ENCODE measurements around the gene ATL3.
"Not testable (repeated sequence)": the region's sequence is repeated elsewhere in the genome, so short reads cannot be mapped to it uniquely, and the experiment has no call there.

The ATL3 gene

DNA sequence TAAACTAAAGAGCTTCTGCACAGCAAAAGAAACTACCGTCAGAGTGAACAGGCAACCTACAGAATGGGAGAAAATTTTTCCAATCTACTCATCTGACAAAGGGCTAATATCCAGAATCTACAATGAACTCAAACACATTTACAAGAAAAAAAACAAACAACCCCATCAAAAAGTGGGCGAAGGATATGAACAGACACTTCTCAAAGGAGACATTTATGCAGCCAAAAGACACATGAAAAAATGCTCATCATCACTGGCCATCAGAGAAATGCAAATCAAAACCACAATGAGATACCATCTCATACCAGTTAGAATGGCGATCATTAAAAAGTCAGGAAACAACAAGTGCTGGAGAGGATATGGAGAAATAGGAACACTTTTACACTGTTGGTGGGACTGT lies 92.3 kb downstream of the ATL3 start:
- not testable (repeated sequence) for DNase-seq

DNA sequence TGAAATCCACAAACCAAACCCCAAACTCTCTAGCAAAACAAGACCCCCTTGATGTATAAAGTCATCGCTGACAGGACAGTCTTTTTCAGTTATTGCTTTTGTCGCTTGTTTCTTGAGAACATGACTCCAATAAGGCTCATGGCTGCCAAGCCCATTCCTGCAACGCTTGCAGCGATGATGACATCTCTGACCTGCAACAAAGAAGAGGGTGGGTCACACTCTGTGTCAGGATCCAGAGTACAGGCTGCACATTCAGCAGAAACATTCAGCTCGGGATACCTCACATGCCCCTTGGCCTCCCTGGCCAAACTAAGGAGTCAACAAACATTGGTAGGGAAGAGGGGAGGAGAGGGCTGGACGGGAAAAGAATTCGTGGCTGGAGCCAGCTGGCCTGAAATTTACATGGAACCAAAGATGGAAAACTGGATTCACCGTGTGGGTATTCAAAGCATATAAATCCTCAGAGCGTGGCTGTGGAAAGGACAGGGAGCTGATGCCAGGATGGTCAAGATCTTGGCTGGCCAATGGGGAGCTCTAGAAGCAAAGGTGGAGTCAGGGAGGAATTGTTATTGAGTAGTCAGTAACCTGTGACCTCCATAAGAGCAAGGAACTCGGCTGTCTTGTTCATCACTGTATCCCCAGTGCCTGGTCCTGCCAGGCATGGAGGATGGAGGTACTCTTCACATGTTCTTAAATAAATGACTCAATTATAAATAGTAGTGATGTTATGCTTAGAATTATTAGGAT lies 96.1 kb downstream of the ATL3 start:
- no peak for DNase-seq

All from KG1 (cell line).